NK-92 (cell line): Measurements from ENCODE around the gene DNAJC3.
"Not testable (repeated sequence)": the region's sequence is repeated elsewhere in the genome, so short reads cannot be mapped to it uniquely, and the experiment has no call there.

Experiments used
- DNase-seq: peaks from one replicate; lab custom pipeline; 2025; ENCODE audit not compliant: unreplicated experiment; lab: John Stamatoyannopoulos, UW

The DNAJC3 gene

DNA sequence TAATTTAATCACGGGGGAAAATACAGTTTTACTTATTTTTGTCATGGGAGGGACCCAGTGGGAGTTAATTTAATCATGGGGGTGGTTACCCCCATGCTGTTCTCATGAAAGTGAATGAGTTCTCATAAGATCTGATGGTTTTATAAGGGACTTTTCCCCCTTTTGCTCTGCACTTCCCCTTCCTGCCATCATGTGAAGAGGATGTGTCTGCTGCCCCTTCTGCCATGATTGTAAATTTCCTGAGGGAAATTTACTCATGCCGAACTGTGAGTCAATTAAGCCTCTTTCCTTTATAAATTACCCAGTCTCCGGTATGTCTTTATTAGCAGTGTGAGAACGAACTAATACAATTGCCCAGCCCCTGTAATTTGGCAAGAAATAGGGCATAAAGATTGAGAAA, 35.9 kb downstream of the DNAJC3 start:
- not testable (repeated sequence) for DNase-seq

DNA sequence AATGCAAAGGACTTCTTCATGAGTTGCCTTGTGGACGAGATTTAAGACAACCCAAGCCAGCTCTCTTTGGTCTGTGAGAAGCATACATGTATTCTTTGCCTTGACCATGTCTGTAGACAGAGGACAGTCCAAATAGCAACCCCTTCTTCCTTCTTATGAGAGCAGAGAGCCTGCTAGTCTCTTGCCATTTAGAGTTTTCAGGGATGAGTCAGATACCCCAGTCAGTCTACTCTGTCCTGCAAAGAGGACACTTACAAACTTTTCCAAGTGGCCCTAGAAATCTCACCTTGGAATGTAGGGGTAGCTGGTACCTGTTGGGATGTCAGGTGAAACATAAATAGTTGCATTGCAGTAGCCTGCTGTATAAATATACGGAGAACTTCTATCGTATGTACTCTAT, 36.7 kb downstream of the DNAJC3 start:
- DNase-seq: no peak

DNA sequence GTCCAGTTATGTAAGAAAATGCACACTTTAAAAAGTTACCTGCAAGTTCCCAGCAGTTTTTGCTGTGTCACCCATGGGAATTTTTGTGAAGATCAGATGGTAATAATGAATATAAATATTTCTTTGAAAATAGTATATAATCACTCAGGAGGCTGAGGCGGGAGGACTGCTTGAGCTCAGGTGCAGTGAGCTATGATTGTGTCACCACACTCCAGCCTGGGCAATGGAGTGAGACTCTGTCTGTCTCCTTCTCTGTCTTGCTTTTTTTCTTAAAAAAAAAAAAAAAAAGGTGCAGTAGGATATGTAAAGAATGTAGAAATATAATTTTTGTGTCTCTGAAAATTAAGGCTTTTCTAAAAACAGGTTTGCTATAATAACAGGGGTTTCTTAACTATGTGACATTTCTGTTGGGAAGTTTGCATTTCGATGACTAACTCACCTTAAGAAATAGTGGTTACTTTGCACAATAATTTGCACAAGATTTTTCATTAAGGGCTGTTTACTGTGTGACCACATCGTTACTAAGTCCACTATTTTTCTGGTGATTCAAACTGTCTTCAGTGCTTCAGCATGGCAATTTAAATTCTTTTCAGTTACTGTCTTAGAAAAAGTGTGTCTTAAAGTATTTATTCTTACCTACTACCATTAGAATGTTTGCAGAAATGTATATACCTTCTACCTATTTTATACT, 37.3 kb downstream of the DNAJC3 start:
- DNase-seq: no peak

DNA sequence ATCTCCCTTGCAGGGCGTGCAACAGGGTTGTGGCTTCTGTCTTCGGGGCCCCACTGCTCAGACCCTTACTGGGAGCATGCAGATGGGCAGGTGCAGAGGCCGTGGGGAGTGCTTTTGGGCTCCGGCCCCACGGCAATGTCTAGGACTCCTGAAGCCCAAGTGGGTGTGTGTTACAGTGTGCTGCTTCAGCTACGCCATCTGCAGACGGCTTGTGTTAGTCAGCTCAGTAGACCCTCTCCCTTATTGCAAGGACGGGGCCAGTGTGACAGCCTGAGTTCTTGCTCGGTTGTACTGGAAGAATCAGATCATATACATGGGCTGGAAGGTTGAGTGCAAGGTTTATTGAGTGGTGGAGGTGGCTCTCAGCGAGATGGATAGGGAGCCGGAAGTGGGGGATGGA, 39.3 kb downstream of the DNAJC3 start:
- no peak for DNase-seq

DNA sequence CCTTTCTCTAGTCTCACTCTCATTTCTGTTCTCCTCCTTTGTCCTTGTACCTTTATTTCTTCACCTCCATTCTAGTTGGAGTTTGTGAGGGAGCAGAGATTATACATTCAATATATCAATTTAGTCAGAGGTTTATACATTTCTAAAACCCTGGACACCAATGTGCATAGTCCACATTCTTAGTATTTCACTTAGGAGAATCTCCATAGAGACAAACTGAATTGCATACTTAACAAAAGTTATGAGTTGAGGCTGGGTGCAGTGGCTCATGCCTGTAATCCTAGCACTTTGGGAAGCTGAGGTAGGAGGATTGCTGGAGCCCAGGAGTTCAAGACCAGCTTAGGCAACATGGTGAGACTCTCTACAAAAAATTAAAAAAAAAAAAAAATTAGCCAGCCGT, 45.3 kb downstream of the DNAJC3 start:
- DNase-seq: no peak

DNA sequence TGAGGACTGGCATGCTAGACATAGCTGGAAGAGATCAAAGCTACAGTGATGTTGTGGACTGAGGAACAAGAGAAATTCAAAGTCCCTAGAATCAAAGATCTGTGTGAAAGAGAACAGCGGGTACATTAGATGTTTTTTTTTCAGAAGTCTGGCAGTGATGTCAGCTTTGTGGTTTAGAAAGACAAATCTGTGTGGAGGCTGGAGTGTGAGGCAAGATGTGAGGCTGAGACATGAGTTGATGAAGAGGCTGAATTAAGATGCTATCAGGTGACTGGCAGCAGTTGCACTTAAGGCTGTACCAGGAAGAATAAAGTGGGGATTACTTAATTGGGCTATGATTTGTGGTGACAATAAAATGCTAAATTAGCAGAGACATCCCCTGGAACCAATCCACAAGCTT, 46.5 kb downstream of the DNAJC3 start:
- no peak for DNase-seq

DNA sequence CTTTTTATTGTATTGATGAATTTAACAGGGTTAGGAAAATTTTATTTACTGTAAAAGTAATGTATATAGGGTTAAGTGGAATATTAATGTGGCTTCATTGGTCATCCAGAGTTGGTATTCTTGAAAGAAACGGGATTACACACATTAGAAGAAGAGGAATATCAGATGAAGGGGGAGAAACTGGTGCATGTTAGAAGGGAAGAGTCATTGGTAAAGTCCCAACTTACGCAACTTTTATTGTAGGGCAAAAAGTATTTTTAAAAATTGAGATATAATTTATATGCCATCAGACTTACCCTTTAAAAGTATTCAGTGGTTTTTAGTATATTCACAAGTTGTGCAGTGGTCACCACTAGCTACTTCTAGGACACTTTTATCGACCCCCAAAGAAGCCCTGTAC, 47.3 kb downstream of the DNAJC3 start:
- no peak for DNase-seq

DNA sequence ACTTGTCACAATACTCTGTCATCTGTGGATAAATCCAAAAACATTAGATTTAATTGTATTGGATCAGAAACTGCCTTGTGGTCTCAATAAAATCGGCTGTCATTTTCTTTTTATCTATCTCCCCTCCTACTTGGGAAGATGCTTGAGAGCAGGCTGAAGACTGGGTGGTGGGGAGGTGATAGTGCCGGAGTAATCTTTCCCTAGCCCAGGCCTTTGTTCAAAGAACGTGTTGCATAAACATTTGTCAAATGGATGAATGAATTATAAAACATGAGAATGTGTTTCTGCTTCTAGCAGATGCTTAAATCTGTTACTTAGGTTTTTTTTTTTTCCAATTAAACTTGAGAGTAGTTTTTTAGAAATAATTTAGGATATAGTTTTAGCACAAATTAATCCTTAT, 49.9 kb downstream of the DNAJC3 start:
- DNase-seq: no peak

DNA sequence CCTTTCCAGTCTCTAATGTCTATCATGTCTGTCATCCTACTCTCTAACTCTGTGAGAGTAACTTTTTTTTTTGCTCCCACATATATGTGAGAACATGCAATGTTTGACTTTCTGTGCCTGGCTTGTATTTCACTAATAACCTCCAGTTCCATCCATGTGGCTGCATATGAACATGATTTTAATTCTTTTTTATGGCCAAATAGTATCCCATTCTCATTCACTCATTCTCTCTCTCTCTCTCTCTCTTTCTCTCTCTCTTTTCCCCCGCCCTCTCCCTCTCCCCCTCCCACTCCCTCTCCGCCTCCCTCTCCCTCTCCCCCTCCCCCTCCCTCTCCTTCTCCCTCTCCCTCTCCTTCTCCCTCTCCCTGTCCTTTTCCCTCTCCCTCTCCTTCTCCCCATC, 52.0 kb downstream of the DNAJC3 start:
- DNase-seq: no peak

DNA sequence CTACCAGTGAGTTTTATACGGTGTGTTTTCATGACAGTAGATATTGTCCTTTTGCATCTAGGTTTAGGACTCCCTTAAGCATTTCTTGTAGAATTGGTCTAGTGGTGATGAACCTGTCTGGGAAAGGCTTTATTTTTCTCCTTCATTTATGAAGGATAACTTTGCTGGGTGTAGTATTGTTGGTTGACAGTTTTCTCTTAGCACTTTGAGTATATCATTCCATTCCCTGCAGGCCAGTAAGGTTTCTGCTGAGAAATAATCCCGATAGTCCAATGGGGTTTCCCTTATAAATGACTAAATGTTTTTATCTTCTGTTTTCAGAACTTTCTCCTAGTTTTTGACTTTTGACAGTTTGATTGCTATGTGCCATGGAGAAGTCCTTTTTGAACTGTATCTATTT, 57.2 kb downstream of the DNAJC3 start:
- DNase-seq: no peak

DNA sequence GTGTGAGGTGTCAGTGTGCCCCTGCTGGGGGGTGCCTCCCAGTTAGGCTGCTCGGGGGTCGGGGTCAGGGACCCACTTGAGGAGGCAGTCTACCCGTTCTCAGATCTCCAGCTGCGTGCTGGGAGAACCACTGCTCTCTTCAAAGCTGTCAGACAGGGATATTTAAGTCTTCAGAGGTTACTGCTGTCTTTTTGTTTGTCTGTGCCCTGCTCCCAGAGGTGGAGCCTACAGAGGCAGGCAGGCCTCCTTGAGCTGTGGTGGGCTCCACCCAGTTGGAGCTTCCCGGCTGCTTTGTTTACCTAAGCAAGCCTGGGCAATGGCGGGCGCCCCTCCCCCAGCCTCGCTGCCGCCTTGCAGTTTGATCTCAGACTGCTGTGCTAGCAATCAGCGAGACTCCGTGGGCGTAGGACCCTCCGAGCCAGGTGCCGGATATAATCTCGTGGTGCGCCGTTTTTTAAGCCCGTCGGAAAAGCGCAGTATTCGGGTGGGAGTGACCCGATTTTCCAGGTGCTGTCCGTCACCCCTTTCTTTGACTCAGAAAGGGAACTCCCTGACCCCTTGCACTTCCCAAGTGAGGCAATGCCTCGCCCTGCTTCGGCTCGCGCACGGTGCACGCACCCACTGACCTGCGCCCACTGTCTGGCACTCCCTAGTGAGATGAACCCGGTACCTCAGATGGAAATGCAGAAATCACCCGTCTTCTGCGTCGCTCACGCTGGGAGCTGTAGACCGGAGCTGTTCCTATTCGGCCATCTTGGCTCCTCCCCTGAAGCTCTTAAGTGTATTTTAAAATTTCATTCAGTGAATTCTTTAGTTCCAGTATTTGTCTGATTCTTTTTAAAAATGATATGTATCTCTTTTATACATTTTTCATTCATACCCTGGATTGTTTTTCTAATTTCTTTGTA, 63.4 kb downstream of the DNAJC3 start:
- not testable (repeated sequence) for DNase-seq

DNA sequence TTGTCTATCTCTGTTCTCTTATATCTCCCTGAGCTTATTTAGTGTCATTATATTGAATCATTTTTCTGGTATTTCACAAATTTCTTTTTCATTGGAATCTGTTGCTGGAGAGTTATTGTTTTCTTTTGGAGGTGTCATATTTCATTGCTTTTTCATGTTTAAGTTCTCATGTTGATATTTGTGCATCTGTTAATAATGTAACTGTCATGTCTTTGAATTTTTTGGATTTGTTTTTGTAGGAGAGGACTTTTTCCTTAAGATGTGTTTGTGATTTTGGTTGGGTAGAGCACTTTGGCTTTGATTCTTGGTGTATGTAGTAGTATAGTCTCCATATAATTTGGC, 64.0 kb downstream of the DNAJC3 start:
- no peak for DNase-seq

DNA sequence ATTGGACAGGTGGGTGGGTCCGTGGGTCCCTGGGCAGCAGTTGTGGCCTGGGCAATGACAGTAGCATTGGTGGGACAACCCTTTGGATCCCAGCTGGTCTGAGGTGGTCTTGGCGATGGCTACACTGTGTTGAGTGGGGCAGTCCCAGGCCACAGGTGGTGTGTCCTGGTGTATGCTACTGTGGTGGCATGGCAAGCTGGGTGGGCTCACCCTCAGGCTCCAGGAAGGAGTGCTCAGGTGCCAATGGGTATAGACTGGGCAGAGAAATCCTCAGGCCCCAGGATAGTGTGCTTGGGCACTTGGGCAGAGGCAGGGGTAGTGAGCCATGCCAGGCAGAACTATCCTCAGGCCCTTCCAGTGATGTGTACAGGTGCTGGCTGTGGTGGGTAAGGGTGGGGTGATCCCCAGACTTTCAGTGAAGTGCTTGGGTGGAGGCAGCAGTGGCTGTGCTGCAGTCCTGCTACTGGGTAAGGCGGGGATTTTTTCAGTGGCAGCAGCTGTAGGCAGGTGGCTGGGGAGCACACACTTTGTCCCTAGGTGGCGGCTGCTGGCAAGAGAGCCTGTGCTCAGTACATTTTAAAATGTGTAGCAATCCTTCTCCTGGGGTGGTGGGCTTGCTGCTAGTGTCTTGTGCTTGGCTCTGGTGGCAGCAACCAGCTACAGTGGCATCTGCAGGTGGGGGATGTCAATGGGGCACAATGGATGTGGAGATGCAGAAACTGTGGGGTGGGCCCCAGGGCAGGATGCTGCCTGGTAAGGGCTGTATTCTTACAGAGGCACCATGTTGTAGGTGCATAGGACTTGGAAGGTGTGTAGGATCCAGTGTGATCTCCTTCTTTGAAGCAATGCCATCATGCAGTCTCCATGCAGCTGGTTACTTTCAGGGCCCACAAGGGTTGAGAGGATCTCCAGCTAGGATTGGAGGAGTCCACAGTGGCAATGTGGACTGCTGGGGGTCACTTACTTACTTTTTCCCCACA, 64.9 kb downstream of the DNAJC3 start:
- DNase-seq: no peak

DNA sequence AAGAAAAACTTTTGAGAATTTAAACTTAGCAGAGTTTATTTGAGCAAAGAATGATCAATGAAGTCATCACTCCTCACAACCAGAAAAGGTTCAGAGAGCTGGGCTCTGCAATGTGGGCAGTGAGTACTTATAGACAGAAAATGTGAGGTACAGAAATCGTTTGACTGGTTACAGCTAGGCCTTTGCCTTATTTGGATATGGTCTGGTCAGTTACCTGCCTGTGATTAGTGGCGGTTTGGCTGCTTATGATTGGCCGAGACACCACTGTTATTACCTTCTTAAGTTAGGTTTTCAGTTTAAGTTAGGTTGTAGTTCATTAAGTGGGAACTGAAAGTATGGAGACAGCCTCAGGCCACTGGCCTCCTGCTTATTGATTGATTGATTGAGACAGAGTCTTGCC, 66.3 kb downstream of the DNAJC3 start:
- DNase-seq: no peak

DNA sequence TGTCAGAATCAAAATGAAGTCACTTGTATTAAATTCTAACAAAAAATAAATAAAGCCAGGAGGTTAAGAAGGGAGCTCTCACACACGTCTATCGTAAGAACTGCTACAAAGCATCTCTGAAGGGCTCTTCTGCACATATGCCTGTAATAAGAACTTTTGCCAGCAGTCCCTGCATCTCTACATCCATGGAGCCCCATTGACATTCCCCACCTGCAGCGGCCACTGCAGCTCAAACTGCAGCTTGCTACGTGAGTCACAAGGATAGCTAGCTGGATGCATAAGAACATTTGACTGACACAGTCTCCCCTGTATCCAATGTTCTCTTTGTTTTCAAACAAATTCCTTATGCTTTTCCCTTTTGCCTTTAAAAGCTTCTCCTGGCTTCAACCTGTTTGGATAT, 68.3 kb downstream of the DNAJC3 start:
- no peak for DNase-seq

DNA sequence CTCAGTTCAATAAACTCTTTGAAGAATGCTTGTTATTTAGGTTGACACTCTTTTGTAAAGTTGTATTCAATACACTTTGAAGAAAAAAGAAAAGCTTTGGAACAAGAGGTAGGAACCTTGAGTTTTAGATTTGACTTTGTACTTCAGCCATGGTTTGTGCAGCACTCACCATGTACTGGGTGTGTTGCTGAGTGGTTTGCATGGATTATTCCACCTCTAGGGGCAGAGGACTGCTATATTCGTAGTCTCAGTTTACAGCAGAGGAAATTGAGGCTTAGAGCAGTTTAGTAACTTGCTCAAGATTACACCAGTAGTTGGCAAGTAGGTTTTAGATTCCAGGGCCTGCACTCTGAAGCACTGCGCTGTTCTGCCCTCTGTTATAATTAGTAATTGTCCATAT, 68.8 kb downstream of the DNAJC3 start:
- DNase-seq: no peak

DNA sequence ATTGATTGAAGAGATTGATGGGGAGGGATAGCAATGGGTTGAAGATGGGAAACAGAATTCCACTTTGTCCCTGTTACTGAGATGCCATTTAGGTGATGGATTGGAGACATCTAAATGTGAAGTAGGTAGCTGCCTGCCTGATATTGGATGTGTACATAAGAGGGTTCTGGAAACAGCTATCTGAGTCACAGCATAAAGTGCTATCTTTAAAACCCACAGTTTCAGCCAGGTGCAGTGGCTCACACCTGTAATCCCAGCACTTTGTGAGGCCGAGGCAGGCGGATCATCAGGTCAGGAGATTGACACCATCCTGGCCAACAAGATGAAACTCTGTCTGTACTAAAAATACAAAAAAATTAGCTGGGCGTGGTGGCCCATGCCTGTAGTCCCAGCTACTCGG, 72.6 kb downstream of the DNAJC3 start:
- DNase-seq: no peak

DNA sequence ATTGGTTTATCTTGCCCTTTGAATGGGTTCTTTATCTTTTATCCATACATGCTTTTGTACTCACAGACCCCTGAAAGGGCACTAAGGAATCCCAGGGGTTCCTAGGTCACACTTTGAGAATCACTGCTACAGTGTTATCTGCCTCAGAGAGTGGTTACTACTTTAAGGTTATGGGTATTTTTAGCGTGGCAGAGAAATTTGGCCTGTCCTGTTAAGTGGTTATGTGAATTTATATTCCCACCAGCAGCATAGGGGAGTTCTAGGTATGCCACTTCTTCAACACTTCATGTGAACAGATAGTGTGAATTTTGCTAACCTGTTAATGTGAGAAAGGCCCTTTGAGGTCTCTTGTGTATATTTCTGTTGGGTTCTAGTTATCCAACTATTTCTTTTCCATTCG, 75.7 kb downstream of the DNAJC3 start:
- DNase-seq: no peak

DNA sequence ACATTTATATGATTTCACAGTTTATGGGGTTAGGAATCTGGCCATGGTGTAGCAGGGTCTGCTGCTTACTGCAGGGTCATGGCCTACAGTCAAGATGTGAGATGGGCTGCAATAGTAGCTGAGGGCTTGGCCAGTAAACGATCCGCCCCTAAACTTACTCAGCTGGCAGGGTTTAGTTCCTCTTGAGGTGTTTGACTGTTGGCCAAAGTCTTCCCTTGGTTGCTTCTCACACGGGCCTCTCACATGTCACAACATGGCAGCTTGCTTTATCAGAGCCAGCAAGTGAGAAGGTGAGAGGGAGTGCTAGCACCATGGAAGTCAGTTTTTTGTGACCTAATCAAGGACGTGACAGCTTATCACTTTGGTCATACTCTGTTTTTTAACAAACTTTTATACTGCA, 77.1 kb downstream of the DNAJC3 start:
- no peak for DNase-seq

DNA sequence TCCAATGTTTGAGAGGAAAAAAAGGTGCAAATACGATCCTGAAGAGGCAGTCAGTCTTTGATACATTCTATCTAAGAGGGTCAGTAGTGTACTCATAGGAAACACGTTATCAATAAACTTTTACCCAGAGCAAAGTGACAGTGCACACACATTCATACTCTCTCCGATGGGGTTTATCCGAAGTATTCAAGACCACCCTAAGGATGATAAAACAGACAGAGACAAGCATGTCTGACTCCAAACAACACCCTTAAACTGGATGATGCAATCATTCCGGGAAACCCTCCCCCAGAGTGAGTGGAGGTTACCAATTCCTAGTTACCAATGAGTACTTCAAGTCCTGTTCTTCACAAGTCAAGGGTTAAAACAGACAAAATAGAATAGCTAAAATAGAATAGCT, 79.1 kb downstream of the DNAJC3 start:
- no peak for DNase-seq

DNA sequence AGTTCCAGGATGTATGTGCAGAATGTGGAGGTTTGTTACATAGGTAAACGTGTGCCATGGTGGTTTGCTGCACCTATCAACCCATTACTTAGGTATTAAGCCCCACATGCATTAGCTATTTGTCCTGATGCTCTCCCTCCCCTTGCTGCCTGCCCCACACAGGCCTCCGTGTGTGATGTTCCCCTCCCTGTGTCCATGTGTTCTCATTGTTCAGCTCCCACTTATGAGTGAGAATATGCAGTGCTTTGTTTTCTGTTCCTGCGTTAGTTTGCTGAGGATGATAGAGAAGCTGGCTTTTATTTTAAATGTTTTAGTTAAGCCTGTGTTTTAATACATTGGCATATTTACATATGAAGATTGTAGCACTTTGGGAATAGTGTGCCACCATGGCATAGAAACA, 85.7 kb downstream of the DNAJC3 start:
- not testable (repeated sequence) for DNase-seq

DNA sequence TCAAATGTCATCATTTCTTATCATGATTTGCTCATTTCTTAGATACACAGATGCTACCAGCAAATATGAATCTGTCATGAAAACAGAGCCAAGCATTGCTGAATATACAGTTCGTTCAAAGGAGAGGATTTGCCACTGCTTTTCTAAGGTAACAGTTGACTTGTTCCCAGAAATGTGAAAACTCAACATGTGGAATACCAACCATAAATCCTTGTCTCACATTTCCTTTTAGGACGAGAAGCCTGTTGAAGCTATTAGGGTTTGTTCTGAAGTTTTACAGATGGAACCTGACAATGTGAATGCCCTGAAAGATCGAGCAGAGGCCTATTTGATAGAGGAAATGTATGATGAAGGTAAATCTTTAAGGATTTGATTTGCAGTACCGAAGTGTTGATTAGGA, 86.7 kb downstream of the DNAJC3 start:
- no peak for DNase-seq
